ENCODE results near the gene PEX16.

PEX16 gene

DNA sequence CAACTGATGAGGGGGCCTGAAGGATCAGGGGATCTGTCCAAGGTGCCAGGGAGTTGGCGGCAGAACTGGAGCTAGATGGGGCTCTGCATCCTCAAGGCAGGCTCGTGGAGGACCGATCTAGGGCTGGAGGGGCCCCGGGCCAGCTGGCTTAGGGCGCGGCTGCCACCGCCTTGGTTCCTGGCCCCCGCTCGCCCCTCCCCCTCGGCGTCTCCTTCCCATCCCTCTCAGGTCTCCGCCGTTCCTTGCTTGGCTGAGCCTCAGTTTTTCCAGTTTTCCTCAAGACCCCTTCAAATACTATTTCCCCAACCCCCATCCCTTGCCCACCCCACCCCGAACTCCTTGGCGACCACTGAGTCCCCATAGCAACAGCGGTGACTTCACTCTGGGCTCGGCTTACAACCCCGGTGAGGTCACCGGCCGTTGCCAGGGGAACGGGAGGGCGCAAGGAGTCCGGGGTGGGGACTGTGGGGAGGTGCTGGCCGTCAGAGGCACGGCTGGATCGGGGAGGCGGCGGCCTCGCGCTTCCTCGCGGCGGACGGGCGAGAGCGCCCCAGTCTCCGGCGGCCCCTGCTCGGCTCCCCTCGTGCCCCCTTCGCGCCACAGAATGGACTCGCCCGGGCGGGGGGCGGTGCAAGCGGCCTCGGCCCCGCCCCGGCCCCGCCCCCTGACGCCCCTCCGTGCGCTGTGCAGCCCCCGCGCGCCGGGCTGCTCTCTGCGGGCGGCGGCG is 18.1 kb downstream of the PEX16 start:
- peak; percentile 20 to 55 (median 33) for DNase-seq (ENCODE audit: low read depth in 2 of 3, low spot score in 1 of 3)

- DNase-seq (ENCODE audit: low read depth in 2 of 3, low spot score in 1 of 3) = no peak
These were observed 18.6 kb downstream of the PEX16 start for GRCh38 chr11:45899086-45899447.

GRCh38 chr11:45897556-45897955 is 20.1 kb downstream of the PEX16 start:
- no peak for DNase-seq (ENCODE audit: low read depth in 2 of 3, low spot score in 1 of 3)

DNA sequence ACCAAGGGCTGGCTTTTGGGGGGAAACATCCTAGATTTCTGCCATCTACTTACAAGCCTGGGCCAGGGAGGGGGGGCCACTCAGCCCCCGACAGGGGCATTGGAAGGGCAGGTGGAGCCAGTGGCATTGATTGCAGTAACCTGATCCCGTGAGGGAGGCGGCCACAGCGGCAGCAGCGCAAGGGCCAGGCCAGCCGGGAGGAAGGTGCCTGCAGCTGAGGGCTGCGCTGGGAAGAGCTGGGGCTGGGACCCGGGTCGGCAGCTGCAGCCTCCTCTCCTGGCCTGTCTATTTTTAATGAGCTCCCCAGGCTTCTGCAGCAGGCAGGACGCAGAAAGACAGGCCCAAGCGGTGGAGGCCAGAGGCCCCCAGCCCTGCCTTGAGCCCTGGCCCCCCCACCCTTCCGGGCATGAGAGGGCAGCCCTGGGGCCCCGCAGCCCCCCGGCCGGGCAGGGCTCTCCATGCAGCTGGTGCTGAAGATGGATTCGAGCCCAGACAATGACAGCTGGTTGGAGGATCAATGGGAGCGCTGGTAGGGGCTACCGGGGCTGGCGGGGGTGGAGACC is 21.2 kb downstream of the PEX16 start:
- no peak for DNase-seq (ENCODE audit: low read depth in 2 of 3, low spot score in 1 of 3)

GRCh38 chr11:45895553-45896259 is 22.0 kb downstream of the PEX16 start:
- DNase-seq (ENCODE audit: low read depth in 2 of 3, low spot score in 1 of 3) = no peak

GRCh38 chr11:45894555-45895247 is 23.0 kb downstream of the PEX16 start:
- DNase-seq (ENCODE audit: low read depth in 2 of 3, low spot score in 1 of 3) = no peak

GRCh38 chr11:45892856-45893255 is 24.8 kb downstream of the PEX16 start:
- no peak for DNase-seq (ENCODE audit: low read depth in 2 of 3, low spot score in 1 of 3)

- no peak for DNase-seq (ENCODE audit: low read depth in 2 of 3, low spot score in 1 of 3)
These were observed 26.7 kb downstream of the PEX16 start for GRCh38 chr11:45890886-45891550.

DNA sequence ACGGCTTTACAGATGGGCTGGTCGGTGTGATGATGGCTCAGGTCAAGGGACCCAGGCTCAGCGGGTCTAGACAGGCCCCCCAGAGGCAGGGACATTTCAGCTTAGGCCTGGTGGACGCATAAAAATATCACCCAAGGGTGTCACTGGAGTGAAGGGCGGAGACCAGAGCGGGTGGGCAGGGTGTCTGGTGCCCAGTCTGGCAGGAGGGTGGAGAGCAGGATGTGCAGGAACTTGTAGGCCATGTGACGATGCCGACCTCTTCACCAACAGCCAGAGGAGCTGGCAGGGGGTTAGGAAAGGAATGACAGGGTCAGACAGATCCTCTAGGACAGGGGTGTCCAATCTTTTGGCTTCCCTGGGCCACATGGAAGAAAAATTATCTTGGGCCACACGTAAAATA is 27.7 kb downstream of the PEX16 start:
- DNase-seq (ENCODE audit: low read depth in 2 of 3, low spot score in 1 of 3) = no peak

- no peak for DNase-seq (ENCODE audit: low read depth in 2 of 3, low spot score in 1 of 3)
These were observed 28.1 kb downstream of the PEX16 start for GRCh38 chr11:45889555-45889954.

- no peak for DNase-seq (ENCODE audit: low read depth in 2 of 3, low spot score in 1 of 3)
These were observed 30.1 kb downstream of the PEX16 start for GRCh38 chr11:45887587-45887986.

DNA sequence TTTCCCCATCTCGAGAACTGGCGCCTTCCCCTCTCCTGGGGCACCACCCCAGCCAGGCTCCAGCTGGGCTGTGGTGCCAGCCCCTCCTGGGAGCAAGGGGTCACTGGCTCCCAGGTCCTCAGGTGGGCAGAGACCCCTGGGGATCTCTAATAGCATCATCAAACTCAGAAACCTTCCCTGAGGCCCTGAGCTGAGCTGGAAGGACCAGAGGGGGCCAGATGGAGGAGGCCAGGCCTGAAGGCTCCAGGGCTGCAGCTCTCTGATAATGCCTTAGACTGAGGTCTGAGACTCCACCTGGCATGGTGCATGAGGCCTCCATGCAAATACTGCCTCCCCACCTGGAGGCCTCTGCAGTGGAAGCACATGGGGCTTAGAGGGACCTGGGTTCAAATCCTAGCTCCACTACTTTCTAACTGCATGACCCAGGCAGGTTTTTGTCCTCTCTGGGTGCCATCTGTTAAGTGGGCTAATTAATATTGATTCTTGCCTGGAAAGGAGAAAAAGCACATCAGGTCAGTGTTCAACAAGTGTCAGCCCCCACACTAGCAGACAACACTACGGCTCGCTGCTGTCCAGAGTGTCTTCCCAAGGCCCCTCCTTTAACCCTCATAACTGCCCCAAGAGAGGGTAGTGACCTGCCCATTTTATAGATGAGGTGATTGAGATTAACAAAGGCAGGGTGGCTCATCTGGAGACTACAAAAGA is 30.7 kb downstream of the PEX16 start:
- DNase-seq (ENCODE audit: low read depth in 2 of 3, low spot score in 1 of 3) = no peak

DNA sequence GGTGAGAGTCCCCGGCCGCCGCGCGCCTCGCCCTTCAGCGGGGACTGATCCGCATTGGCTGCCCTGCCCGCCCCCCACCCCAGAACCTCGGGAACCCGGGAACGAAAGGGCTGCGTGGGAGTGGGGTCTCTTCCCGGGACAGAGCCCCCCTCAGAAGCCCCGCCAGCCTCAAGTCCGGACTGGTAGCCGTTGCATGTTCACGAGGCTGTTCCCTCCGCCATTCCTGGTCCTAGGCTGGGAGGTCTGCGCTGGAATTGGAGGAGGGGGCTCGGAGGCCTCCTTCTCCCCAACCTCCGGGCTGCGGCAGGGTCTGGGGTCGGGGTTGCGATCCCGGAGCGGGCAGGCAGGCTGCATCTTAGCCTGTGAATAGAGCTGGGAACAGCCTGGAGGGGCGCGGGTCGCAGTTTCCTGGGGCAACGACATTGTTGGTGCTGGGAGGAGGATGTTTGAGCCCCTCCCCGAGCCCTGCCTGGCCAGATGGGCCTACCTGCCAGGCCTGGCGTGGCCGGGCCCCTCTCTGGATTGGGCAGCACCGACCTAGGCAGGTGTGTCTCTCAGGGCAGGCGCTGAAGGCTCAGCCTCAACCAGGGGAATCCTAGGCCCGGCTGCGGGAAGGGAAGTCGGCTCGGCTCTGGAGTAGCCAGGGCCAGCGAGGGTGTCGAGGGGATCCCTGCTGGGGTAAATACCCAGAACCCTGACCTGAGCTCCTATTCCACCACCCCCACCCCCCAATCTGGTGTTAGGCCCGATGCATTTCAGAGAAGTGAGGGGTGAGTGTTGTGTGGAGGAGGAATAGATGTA is 31.6 kb downstream of the PEX16 start:
- no peak for DNase-seq (ENCODE audit: low read depth in 2 of 3, low spot score in 1 of 3)

DNA sequence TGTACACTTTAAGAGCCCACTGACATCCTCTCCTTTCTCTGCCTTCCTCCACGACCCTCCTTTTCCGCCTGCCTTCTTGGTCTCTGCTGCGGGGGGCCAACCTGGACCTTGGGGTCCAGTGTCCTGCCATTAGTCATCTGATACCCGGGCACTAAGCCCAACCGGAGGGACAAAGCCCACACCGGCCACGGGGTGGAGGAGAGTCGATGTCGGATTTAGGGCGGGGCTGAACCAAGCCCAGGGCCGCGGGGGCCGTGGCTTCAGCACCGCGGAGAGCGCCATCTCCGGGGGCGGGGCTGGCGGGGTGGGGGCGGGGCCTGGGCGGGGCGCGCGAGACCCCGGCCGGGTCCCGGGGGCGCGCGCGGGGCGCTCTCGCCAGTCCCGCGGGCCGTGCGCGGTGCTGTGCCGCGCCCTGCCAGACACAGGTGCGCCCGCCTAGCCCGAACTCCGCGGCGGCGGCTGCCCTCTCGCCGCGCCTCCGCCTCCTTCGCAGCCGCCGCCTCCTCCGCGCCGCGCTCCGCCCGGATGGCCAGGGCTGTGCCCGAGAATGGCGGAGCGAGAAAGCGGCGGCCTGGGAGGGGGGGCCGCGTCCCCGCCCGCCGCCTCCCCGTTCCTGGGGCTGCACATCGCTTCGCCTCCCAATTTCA is 32.3 kb downstream of the PEX16 start, which contains the start of gene MAPK8IP1:
MAPK8IP1 (plus strand) TSS at position 378 of the 647 bp plus-strand sequence; CDS start at position 548, 170 bp downstream.
- DNase-seq (ENCODE audit: low read depth in 2 of 3, low spot score in 1 of 3) = peak; percentile 12 to 34 (median 18)

GRCh38 chr11:45884596-45885185 is 33.0 kb downstream of the PEX16 start:
- DNase-seq (ENCODE audit: low read depth in 2 of 3, low spot score in 1 of 3) = no peak

DNA sequence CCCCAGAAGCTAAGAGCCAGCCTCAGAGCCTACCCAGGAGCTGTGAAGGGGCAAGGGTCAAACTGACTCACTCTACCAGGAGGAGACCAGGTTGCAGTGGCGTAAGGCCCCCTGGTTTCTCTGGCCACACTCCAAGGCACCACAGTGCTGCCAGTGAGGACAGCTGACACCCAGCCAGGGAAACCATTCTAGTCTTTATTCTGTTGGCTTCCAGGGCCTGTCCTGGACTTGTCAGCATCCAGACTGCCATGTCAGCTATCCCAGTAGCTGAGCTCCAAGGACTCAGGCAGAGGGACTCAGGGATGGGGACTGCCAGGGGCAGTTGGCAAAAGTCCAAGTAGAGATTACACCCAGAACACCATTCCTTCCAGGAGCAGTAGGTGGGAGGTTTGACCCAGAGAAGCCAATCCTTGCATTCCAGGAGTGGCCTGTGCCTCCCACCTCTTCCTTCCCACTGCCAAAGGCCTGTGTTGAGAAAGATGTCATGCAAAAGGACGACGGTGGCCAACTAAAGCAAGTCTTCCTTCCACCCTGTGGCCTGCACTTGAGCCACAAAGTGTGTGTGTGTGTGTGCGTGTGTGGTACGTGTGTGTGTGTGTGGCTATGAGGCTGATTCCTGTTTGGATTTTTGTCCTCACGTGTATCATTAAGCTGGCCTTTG is 35.8 kb downstream of the PEX16 start:
- DNase-seq (ENCODE audit: low read depth in 2 of 3, low spot score in 1 of 3) = no peak

DNA sequence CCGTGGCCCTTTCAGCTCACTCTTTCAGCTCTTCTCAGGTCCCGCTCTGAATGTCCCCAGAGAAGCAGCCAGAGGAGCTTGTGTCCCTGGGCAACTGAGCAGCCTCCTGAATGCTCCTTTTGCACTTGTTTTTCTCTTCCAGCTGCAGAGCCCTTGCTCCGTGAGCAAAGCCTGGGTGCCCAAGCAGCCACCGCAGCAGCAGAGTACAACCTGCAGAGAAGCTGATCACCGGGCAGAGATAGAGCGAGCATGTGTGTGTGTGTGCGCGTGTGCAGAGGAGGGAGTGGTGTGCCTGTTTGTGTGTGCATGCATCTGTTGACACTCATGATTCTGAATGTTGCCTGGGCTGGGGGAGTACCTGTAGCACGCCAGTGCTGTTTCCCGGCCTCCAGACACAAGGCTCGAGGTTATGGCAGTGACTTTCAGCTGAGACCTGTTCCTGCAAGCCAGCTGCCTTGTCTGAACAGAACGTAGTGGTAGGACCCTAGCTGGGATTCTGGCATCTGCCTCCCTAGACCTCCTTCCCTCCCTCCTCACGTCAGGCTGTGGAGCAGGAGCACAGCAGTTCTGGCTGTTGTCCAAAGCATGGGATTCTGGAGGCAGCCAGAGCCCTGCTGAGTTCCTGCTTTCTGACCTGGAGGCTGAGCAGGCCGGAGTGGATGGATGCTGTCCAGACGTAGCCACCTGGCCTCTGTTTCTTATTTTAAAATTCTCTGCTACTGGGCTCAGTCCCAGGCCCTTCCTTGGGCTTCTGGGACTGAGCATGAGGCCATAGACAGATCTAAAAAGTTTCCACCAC is 36.7 kb downstream of the PEX16 start:
- DNase-seq (ENCODE audit: low read depth in 2 of 3, low spot score in 1 of 3) = no peak
